HG02623 (cell line): ENCODE results near the gene DLX1.
"Not testable (repeated sequence)": the region's sequence is repeated elsewhere in the genome, so short reads cannot be mapped to it uniquely, and the experiment has no call there.

Experiments used
- ATAC-seq: cut with Tn5 transposase; IDR thresholded peaks from one replicate; pipeline ENCODE4 v1.9.1; 2021; ENCODE audit warnings: moderate library complexity; ENCODE audit not compliant: unreplicated experiment

DLX1 gene

GRCh38 chr2:172085460-172086159, at the start of gene DLX1:
Gene DLX1 (plus strand): TSS chr2:172085507. CDS start chr2:172085678, 171 bp downstream.
- ATAC-seq: no peak

GRCh38 chr2:172038121-172038520, 47.2 kb upstream of the DLX1 start:
- ATAC-seq: no peak

GRCh38 chr2:172038604-172039003, 46.7 kb upstream of the DLX1 start:
- ATAC-seq: no peak

GRCh38 chr2:172039011-172039704, 46.1 kb upstream of the DLX1 start:
- ATAC-seq: no peak

- ATAC-seq: no peak
Observed at GRCh38 chr2:172040311-172040710, 45.0 kb upstream of the DLX1 start.

- no peak for ATAC-seq
Observed at GRCh38 chr2:172046080-172046678, 39.1 kb upstream of the DLX1 start.

- no peak for ATAC-seq
Observed at GRCh38 chr2:172046866-172047565, 38.3 kb upstream of the DLX1 start.

GRCh38 chr2:172047566-172048507, 37.5 kb upstream of the DLX1 start:
- no peak for ATAC-seq

- ATAC-seq: no peak
Observed at GRCh38 chr2:172048508-172049503, 36.5 kb upstream of the DLX1 start.

GRCh38 chr2:172049567-172050120, 35.7 kb upstream of the DLX1 start:
- ATAC-seq: no peak

GRCh38 chr2:172050479-172051125, 34.7 kb upstream of the DLX1 start:
- no peak for ATAC-seq

GRCh38 chr2:172052000-172052983, 33.0 kb upstream of the DLX1 start:
- no peak for ATAC-seq

GRCh38 chr2:172053486-172053885, 31.8 kb upstream of the DLX1 start:
- ATAC-seq: no peak

GRCh38 chr2:172056293-172056692, 29.0 kb upstream of the DLX1 start:
- ATAC-seq: no peak

GRCh38 chr2:172058660-172059059, 26.6 kb upstream of the DLX1 start:
- no peak for ATAC-seq

GRCh38 chr2:172060118-172060517, 25.2 kb upstream of the DLX1 start:
- not testable (repeated sequence) for ATAC-seq

- no peak for ATAC-seq
Observed at GRCh38 chr2:172062402-172063004, 22.8 kb upstream of the DLX1 start.
